GM19240 (cell line): ENCODE data around the gene FAM135A.
"Not testable (repeated sequence)": the region's sequence is repeated elsewhere in the genome, so short reads cannot be mapped to it uniquely, and the experiment has no call there.

Experiments used
- DNase-seq: peaks from one replicate; pipeline ENCODE4 v3.0.0; 2011; ENCODE audit warnings: low spot score; ENCODE audit not compliant: insufficient read length

Gene FAM135A

DNA sequence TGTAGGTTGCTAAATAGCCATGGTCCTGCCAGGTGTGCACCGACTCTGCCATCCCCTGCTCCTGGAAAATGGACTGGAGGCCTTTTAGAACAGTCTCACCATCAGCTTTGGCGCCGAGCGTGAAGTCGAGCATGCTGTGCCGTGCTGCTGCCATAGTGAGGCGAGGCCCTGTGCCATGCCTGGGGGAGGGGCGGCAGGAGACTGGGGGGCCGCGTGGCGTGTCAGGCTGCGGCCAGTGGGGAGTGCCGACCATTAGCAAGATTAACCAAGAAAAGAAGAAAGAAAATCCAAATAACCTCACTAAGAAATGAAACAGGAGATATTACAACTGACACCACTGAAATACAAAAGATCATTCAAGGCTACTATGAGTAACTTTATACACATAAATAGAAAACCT, 195.9 kb downstream of the FAM135A start:
- DNase-seq: not testable (repeated sequence)
